NOMO-1 treated with DMSO at 0.1 percent for 48 hours (cell line): ENCODE results near the gene NTM.
A peak's percentile ranks its signal among the peaks of the same experiment; 100 is the strongest.

Experiments
- DNase-seq: peaks from one replicate; lab custom pipeline; 2025; ENCODE audit not compliant: unreplicated experiment; lab: John Stamatoyannopoulos, UW

NTM gene

DNA sequence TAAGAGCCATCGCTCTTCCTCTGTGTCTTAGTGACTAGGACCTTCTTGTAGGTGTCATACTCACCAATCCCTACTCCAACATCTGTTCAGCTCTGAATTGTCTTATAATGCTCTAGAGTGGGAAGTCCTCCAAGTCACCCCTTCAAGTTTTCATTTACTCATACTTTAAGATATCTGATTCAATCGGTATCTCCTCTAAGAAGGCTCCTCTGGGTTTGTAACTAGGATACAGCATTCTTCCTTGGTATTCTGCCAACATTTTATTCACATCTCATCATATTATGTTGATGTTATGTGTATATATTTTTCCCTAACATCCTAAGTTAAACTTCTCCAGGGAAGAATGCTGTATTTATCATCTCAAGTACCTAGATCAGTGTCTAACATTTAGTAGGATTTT, 662.1 kb downstream of the NTM start:
- no peak for DNase-seq

DNA sequence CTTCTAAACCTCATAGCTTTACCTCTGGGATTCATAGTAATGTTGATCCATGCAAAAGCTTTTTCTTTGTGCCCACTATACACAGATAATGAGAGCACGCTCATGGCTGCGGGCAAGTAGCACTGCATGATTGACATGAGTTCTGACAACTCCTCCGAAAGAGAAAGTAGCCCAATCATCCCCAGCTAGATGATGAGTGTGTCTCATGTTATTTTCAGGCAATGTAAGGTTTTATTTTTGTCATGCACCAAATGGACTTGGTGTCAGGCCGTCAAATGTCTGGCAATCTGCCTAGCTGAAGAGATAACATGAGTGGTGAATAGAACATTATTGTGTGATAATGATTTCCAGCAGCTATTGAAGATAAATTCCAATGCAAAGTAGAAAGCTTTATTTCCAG, 662.6 kb downstream of the NTM start:
- no peak for DNase-seq

DNA sequence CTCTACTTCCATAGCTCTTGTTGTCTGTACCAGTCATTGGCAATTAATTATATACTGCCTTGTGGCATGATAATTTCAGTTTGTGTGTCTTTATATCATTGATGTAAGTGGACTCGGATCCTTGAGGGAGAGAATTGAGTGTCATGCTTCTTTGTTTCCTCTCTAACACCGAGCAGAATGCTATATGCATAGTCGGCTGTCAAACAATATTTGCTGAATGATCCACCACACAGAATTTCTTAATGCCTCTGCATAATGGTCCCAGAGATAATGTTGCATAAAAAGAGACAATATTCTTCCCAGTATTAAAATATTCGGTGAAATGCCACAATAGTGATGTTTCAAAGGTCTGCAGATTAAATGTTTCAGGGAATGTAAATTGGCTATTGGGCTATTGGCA, 664.8 kb downstream of the NTM start:
- no peak for DNase-seq

DNA sequence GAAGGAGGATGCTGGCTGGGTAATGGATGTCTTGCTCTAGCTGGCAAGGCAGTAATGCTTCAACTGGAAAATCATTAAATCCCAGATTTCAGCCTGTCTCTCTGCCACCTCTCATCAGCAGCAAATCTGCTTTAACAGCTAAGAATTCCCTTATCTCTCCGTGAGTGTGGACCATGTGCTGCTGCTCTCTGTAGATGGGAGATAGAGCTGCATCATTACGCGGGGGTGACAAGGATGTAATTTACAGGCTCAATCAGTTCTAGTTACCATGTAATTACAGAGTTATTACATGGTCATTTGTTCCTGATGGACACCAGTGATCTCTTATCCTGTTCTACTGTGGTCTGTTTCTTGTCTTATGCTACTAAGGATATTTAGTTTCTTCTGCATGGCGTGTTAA, 665.4 kb downstream of the NTM start:
- no peak for DNase-seq

DNA sequence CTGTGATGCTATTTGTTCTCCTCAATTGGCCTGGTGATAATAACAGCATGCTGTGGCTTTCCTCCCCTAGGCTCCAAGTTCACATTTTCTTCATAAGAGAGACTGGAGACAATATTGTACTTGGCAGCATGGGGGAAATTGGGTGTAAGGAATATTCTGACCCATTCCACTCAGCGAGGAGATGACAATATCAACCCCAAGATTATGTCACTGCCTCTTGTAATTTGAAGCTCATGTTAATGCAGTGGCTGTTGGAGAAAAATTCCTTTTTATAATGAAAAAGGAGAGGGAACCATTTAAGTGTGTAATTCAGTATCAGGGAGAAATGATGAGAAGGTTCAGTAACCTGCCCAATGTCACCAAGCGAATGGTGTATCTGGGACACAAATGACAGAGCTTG, 665.8 kb downstream of the NTM start:
- DNase-seq, result no peak

DNA sequence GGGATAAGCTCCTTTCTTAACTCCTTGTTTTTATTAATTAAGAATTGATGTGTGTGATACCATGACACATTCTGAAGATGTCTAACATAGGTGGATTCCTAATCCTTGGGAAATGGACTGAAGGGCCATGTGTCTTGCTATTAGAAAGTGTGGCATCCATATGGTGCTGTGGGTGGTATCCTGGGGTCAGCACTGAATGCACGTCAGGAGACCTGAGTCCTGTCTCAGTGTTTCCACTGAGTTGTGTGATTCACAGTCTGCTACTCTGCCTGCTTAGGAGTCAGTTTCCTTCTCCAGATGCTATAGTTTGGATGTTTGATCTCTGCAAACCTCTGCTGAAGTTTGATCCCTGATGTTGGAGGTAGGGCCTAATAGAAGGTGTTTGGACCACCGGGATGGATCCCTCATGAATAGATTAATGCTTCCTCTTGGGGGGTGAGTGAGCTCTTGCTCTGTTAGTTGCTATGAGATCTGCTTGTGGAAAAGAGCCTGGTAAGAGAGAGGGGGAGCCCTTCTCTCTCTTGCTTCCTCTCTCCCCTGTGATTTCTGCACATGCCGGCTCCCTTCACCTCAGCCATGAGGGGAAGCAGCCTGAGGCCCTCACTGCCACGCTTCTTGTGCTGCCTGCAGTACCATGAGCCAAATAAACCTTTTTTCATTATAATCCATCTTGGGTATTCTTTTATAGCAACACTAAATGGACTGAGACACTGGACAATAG, 666.5 kb downstream of the NTM start:
- no peak for DNase-seq

DNA sequence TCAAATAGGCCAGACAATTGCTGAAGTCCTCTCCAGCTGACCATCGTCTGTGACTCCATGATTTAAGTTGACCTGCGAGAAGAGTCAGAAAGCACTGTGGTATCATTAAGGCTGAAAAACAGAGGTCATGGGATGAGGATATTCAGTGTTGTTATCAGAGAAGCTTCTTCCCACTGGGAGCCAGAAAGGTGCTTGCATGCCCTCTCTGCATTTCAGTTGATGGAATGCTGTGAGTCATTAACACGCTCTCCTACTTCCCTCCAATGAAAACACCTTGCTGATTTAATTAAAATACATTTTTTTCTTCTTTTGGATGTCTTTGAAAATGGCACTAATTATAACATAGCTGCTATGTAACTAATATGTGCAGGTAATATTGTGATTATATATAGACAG, 667.0 kb downstream of the NTM start:
- DNase-seq, result no peak

DNA sequence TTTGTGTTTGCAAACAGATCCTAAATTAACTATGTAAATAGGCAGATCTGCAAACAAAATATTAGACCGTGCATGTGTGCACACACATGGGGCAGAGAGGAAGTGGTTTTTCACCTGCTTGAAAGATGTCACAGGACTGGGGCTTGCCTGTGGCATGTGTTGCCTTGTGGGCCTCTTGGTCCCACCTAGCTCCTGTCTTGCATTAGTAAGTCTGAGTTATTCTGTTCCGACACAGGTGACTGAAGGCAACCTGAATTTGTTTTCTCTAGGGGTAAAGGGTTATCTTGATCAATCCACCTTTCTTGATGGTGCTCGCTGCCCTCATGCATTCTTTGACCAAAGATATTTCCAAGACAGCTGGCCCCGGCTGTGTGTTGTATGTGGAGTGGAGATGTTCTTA, 667.5 kb downstream of the NTM start:
- no peak for DNase-seq

DNA sequence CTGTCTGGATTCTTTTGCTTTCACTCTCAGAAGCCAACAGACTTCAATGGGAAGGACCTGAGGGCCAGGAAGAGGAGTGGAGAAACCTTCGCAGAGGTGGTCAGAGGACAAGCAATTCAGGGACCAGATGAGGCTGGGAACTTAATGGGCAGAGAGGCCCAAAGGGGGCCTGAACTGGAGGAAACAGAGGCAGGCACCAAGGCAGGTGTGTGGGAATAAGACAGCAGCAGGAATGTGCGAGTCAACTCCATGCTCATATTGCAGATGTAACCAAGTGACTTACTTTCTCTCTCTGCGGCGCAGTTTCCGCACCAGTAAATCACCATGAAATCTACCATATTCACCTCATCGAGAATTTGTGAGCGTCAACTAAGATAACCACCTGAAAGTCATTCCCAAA, 669.1 kb downstream of the NTM start:
- DNase-seq, result no peak

DNA sequence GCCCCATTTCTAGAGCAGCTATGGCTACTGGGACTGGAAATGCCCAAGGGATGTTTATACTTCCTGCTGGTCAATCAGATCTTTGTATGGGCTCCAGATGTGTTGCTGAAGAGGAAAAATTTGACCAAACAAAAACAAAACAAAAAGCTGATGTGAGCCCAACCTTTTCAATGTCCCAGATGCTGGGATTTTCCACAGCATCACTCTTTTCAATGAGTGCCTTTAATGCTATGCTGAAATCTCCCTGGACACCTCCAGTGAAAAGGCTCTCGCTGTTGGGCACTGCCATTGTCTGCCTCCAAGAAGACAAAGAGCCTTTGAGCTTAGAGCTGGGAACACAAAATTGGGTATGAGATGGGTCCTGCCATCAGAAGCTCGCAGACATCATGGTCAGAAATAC, 671.9 kb downstream of the NTM start:
- DNase-seq, result no peak

DNA sequence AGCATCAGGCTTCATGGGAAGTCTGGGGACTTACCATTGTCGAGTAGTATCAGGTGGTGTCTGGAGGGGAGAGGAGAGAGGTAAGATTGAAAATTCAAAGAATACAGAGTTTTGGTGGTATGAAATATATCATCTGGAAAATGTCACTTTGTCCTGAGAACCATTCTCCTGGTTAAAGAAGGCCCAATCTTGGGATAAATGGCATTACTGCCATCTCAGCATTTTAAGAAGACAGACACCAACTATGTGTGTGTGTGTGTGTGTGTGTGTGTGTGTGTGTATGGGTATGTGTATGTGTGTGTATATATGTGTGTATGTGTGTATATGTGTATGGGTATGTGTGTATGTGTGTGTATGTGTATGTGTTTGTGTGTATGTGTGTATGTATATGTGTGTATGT, 673.3 kb downstream of the NTM start:
- no peak for DNase-seq

DNA sequence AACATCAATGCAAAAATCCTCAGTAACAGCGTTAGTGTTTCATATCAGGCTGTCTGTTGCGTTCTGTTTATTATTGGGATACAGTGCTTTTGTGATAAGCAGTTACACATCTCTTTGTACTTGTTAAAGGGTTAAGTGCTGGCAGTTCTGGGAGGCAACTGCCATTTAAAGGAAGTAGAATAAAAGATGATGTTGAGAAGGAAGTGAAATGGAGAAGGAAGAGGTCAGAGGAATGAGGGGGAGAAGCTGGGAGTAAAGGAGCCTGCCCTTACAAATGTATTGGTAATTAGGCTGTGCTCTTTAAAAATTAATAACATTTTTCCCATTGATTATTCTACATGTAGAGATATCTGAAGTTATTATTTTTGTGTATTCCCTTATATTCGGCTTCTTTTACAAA, 674.7 kb downstream of the NTM start:
- peak; percentile 56 for DNase-seq

DNA sequence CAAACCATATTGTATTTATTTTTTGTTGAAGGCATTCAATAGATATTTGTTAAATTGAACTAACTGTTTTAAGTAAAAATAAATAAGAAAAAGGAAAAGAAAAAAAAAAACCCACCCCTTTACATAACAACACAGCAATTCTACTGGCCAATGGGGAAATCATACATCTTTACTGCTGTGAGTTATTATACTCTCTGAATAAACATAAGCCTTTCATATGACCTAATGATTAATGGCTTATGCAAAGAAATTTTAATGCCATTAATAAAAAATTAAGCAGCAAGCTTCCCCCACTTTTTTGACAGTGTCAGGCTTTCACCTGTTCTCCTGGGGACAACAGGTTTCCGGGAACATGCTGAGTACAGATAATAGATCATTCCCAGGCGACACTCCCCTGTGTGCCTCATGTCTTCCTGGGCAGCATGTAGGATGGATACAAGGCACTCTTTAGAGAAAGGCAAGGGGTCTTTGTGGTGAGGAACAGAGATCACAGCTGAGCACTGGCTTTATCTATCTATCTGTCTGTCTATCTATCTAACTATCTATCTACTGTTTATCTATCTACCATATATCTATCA, 676.0 kb downstream of the NTM start:
- no peak for DNase-seq

DNA sequence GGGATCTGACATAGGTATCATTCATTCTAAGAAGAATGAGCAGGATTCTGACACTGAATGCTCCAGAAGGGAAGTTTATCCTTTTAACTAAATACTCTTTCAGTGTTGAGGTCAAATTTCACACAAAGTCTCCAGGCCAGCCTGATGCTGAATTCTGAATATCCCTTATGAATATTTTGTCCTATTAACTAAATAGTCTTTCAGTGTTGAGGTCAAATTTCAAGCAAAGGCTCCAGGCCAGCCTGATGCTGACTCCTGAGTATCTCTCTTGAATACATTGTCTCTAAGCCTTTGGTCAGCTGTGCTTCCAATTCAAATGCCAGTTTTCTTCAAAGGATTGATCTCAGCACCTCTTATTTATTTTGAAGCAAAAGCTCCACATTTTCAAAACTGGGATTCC, 676.8 kb downstream of the NTM start:
- no peak for DNase-seq

DNA sequence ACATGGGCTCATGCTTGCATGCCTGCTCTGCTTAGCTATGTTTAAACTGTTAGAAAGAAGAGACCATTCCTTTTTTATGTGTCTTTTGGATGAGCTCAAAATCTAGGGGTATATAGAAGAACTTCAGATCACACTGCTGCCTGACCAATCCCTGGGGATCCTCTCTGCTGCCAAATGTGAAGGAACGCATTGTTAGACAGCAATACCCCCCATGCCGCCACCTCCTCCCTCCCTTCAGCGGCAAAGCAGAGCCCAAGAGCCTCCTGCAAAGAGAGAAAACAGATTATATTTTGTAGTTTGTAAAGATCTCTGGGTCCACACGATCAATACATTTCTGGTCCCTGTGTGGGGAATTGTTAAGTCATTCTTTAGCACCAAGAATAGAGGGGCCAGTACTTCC, 677.6 kb downstream of the NTM start:
- no peak for DNase-seq

DNA sequence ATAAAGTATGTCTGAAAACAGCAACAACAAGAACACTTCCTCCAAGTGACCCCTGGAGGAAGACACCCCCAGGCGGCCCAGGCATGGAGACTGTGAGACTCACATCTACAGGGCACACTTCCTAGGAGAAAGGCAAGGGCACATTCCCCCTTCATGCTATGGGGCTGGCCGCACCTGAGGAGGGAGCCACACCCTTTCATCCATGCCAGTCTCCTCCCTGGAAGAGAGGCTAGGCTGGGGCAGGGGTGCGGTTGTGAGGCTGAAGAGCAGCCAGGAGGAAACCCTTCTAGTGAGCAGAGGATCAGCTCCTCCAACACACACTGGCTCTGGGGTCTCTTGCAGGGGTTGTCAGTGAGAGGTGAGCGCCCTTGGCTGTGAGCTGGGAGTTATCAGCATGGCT, 678.8 kb downstream of the NTM start:
- no peak for DNase-seq

DNA sequence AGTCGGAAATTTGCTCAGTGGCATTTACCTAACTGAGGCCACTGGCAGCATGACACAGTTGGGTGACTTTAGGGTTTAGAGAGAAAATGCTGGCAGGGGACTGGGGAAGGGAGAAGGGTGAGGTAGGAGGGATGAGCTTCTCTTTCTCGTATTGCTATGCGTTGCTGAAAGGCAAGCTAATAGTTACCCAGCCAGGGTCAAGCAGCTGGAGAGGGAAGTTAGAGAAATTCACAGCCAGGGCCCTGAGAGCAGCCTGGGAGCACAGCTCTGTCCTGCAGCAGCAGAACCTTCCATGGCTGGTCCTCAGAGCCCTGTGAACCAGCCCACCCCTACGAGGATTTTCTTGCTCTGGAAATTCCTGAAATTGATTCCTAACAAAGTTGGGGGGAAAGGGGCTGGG, 679.6 kb downstream of the NTM start:
- DNase-seq, result peak; percentile 16

DNA sequence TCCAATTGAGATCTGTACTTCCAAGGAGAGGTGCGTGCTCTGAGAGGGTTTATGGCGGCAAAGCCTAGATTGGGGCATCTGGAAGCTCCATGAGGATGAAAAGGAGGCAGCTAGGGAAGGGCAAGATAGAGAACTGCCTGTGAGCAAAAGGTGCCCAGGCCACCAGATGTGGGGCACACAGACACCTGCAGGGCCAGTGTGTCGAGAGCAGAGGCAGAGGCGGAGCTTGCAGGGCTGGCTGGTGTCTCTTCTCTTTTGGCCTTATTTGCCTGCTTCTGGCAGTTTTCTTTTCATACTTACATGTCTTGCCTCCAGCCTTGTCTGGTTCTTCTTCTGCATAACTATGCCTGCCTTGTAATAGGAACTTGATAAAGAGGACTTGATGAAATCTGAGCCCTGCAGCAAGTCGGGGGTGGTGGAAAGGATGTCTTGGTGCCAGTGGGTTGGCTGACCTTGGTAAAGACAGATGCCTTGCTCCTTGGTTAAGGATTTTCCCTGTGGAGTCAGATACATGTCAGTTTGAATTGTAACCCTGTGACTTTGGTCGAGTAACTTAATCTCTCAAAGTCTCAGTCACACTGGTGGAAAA, 680.3 kb downstream of the NTM start:
- DNase-seq, result no peak

DNA sequence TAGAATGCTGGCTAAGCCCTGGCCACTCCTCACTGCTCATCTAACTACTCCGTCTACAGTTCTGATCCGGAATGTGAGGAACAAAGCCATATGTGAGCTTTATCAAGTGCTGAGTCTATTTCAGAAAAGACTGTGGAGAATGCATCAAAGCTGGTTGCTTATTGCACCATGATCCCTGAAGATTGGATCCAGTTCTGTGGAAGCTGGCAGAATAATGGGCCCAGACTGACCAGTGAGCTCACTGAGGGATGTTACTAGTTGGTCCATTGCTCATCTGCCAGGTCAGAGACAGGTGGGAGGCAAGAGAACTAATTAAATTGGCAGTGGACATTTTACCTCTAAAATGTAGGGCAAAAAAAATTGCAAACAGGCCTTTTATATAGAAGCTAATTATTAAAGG, 681.3 kb downstream of the NTM start:
- no peak for DNase-seq

DNA sequence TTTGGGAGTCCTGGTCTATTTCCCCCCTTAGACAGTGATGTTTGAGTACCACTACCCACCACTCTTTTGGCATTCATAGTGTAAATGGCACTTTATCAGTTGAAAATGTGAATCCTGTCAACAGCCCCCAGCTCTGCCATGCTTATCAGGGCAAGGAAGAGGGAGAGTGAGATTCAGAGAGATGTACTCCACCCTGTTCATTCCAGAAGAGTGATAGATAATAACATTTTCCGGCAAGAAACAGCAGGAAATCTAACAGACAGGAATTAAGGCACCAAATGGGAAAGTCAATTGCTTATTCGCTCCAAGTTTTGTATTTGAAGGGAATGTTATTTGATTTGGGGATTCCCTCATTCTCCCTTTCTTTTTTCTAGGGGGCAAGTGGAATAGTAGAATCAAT, 681.9 kb downstream of the NTM start:
- DNase-seq, result no peak

DNA sequence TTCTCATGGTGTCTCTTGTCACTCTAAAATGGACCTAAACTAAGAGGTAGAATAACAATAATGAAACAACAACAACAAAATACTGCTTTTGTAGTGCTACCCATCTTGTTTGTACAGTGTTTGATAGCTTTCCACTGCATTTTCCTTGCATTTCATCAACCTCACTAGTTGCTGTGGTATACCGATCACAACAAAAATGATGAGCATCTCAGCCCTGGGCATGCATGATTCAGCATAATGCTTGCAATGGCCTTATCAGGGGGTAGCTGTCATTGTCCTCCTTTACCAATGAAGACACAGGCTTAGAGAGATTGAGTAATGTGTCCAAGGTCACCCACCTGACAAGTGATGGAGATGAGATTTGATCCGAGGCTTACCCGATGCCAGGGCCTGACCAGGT, 682.5 kb downstream of the NTM start:
- no peak for DNase-seq

DNA sequence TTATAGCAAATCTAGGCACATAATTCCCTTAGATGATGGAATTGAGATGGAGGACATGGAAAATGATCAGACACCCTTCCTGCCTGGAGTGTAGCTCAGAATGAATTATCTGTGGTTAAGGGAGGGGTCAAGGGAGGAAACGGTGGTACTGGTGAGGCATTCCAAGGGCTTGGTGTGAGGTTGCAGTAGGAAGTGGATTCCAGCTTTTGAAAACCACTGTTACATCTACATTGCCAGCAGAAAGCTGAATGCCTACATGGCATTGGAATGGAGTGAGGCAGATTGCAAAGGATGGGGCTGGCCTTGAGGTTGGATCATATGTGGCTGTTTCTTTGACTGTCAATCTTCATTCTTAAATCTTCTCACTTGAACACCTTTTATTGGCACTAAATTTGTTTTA, 684.4 kb downstream of the NTM start:
- no peak for DNase-seq

DNA sequence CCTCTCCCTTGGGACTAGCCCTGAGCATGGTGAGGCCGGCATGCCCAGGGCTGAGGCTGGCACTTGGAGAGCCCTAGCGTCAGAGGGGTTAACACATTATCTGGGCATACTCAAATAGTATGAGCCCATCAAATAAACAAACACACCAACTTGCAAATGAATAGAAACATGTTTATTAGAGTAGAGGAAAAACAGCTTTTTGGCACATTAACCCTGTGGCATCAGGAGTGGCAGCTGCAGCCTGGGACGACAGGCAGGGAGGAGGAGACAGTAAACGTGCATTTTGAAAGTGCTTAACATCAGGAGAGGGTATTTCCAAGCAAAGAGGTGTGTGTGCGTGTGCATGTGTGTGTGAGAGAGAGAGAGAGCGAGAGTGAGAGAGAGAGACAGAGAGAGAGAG, 684.9 kb downstream of the NTM start:
- no peak for DNase-seq
